Right ventricle myocardium superior (tissue), 1 donor: ENCODE measurements around the gene OSM. TPM values are rescaled to one million over a fixed set of nuclear protein-coding genes. Genes with fewer than 3 reads are reported as not detected.

ENCODE experiments used
- ATAC-seq: fragments of 200-7000 bp; cut with Tn5 transposase; one replicate; pipeline ENCODE4 v1.9.1; 2020; ENCODE audit warnings: mild to moderate bottlenecking; ENCODE audit not compliant: poor library complexity
- DNase-seq: peaks from one replicate; pipeline ENCODE4 v3.0.0-alpha.2; 2020
- intact Hi-C: fragments of 100-400 bp; cut with DNase I; formaldehyde crosslinking; loops from one replicate; pipeline ENCODE4 v1.11.2; 2022
- total RNA-seq: library from RNA; stranded (reverse); fragmentation: NEBNext Ultra II Directional; extraction: Animal tissue kit (Norgen Biotek cat#: 25700); gene quantifications from one replicate; pipeline ENCODE4 v1.2.1, GENCODE V29; 2021
- donor health status: DM: no; HTN: yes; CAD: no; lungs with severe emphysema.

The OSM gene
- total RNA-seq, 1 donor from 2014 or later: 0.11 TPM

DNA sequence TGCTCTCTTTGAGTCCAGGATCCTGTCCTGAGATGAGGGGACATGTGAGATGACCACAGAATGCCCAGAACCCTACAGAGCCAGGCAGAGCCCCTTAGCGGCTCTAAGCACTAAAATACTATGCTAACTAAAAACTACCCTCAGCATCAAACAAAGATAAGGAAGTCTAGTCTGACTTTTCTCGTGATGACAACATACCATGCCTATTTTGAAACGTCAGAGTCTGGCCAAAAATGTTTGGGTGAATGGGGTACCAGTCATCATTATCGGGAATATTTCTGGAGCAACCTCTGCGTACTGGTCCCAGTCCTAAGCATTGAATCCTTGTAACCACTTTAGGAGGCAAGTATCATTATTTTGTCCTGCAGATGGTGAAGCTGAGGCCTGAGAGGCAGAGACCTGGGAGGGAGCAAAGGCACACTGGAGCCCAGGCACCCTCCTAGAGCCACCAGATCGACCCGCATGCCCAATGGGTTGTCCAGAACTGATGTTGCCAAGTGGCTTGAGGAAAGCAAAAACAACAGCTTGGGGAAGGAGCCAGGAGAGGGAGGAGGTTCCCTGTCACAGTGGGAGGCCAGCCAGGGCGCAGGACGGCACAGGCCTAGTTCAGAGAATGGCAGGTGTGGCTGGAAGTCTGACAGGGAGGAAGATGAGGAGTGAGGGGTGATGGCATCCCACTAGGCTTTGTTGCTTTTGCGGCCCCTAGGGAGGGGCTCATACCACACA lies 7.2 kb upstream of the OSM start:
- ATAC-seq (no peak), DNase-seq (no peak)
- intact Hi-C loops: no loop called here

DNA sequence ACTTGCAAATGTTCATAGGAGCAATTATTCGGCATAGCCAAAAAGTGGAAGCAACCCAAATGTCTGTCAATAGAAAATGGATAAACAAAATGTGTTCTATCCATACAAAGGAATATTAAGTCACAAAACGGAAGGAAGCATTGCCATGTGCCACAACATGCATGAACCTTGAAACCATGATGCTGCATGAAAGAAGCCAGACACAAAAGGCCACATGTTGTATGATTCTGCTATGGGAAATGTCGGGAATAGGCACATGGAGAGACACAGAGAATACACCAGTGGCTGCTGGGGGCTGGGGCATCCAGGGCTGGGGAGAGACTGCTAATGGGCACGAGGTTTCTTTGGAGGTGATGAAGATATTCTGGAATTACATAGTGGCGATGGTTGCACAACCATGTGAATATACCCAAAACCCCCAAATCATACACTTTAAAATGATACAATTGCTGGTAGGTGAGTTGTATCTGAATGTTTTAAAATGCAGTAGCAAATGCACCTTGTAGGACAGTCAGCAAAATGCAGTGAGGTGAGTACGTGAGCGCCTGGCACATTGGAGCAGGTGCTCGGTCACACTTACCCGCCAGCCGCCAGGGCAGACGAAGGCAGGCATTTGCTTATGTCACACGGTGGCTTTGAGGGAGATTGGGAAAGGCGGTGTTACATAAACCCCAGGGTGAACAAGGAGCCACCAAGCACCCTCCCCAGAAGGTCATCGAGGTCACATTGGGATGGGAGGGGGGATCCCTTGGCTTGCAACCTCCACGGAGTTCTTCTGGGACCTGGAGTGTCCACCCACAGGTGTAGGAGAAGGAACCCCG lies 6.3 kb upstream of the OSM start:
- ATAC-seq: no peak
- no peak for DNase-seq
- intact Hi-C loops: no loop called here

DNA sequence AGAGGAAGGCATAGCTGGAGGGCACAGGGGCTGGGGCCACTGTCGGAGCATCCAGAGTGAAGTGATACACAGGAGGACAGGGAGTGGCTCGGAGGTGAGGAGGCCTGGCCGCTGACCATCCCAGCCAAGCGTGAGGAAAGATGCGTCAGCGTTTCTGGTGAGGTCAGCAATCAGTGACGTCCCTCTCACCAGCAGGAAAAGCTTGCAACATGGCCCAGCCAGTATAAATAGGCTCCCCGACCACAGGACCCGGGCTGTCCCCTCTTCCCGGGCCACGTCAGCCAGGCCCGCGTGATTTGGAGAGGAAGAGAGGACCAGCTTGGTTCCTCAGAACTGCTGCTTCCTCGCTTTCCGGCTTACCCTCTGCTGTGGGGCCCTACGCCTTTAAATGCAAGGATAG lies 4.2 kb upstream of the OSM start:
- DNase-seq (peak; percentile 87), ATAC-seq (peak; percentile 75)
- intact Hi-C loops: no loop called here

DNA sequence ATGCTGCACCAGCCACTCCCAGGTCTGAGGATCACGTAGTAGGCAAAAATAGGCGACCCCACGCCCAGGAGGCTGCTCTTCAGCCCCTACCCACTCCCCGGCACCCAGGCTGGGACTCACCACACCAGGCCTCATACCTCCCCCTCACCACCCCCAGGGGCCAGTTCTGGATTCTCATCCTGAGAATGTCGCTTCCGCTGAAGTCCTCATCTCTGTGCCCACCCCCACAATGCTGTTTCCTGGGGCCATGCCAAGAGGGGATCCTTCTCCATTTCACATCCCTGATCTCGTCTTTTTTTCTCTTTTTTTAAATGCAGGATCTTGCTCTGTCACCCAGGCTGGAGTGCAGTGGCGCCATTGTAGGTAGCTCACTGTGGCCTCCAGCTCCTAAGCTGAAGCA lies 1.7 kb upstream of the OSM start:
- no peak for ATAC-seq
- intact Hi-C loops: no loop called here
- no peak for DNase-seq

DNA sequence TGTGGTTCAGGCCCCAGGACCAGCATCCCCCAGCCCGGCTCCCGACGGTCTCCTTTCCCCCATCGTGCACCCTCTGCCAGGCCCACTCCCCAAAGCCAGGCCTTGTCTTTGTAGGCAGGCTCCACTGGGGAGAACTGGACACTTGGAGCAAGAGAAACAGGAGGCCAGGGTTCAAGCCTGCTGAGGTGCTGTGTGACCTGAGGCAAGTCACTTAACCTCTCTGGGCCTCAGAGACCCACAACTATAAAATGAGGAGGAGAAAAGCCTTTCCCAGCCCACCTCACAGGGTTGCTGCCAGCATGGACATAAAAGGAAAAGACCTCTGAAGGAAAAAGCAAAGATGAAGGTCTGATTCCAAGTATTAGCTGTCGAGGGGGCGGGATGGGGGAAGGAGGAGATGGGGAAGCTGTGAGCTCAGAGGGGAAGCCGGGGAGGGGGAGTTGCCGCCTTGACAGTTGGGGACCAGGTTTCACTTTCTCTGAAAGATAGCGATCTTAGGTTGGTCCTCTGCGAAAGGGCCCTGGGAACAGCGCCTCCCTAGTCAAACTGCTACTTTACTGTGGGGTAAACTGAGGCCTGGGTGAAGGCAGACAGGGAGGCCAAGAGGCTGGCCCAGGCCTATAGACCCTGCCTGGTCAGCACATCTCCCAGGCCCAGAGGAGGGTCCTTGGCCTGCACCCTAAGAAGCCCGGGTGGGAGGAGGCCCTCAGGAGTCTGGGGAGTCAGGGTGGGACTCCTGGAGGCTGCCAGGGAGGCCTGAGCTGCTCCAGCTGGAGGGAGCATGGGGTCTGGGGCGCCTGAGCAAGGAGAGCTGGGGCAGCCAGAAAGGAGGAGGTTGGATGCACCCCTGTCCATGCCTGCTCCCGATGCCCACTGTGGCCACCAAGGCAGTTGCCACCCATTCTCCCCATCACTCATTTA lies 991 bp upstream of the OSM start:
- ATAC-seq (no peak), DNase-seq (no peak)
- intact Hi-C loops: no loop called here

DNA sequence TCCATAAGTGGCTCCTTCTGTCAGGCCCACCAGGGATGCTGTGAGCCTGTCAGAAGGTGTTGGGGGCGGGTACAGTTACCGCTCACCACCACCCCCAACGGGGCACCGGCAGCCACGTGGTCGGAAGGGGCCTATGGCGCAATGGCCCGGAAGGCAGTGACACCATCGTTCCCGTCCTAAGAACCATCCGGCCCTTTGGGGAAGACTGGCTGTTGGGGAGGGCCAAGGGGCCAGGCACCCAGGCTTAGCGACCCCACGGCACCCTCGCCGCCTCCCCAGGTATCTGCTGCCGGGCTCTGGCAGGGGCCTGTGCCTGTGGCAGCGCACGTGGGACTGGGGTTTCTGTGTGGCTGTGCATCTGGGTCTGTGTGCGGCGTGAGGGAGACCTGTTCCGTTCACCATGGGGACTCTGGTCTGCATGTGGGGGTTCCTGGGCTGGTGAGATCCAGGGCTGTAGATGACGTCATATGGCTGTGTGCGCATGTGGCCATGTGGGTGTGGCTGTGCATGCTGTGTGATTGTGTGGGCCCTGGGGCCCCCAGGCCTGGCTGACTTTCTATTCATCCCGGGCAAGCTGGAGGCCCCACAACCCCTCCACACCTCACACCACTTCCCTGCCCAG lies 717 bp downstream of the OSM start:
- intact Hi-C loops: no loop called here
- DNase-seq (peak; percentile 82), ATAC-seq (peak; percentile 59)

DNA sequence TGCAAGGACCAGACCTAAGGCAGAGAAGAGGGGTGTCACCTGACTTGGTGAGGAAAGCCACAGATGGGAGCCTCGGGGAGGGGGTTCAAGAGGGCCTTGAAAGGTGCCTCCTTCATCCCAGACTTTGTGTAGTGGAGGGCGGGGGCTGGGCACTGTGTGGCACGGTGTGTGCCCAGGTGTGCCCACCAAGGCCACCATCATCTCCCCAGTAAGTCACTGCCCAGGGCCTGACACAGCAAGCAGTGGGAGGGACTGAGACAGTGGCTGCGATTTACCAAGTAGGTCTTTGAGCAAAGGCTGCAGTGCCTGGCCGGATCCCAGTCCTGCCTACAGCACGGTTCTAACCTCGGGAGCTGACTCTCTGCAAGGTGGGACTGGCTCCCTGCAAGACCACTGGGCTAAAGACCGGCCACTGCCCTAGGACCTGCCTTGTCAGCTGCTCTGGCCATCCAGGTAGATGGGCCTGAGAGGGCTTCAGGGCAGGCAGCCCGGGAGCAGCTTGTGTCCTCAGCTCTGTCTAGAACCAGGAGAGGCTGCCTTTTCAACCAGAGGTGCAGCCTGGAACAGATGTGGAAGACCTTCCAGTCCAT lies 1.4 kb downstream of the OSM start:
- intact Hi-C loops: no loop called here
- ATAC-seq (no peak), DNase-seq (no peak)

DNA sequence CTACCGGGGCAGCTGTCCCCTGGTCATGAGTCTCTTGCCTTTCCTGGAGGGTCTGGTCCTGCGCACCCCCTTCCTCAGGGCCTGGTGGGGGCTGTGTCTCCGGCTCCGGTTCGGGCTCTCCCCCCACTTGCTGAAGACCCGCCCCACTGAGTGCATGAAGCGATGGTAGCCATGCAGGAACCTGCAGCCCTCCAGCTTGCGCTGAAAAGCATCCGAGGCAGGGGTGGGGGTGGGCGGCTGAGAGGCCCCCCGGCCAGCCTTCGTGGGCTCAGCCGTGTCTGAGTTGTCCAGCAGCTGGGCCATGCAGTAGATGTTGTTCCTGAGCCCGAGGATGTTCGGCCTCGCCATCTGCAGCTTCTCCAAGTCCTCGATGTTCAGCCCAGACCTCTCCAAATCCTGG lies 2.8 kb downstream of the OSM start:
- intact Hi-C loops: loop anchor here (5.0 kb wide), 1 partner anchor 123 kb away; the partner anchor contains the start of gene RNF215
- DNase-seq (no peak), ATAC-seq (no peak)

DNA sequence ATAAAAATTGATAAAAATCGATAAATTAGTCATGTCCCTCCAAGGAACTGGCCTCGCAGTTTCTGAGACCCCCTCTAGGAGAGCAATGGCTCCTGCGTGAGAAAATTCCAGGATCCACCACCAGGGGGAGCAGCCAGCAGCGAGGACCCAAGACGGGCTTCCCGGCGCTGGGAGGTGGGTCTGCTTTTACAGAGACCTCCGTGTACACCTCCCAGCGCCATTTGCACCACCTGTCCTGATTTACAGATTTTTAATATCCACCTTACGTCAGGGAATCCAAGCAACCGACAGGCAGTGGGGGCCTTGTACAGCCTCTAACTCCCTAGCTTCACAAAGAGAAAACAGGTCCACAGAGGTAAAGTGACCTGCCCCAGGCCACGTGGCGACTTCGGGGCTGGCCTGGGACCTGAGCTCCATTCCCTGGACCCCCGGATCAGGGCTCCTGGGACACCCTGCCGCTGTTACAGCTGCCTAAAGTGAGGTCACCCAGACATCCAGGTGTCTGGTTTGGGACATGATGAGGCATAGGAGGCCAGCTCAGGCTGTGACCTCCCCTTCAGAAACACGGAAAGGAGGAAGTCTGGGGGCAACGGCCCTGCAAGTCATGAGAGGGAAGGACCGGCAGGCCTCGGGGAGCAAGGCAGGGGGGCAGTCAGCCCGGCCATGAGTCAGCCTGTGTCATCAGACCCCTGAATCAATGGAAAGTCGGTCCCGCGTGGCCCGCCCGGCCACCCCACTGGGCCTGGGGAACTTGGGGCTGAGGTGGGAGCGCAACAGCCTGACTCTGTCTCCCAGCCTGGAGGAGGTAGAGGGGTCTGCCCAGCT lies 3.5 kb downstream of the OSM start:
- intact Hi-C loops: loop anchor here (5.0 kb wide), 1 partner anchor 124 kb away; the partner anchor contains the start of gene RNF215
- peak; percentile 75 for ATAC-seq
- peak; percentile 85 for DNase-seq

DNA sequence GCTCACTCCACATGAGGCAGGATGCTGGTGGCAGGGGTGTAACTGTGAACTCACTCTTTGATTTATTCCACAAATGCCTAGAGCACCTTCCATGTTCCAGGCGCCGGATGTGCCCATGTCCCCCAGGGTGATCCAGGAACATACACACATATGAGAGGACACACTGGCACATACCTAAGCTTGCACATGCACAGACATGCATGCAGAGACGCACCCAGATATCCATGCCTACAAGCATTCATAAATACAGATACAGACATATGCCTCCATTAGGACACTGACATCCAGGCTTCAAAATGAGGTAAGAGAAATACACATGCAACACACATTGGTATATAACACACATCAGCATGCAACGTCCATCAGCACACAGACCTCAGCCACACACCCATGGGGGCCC lies 4.5 kb downstream of the OSM start:
- DNase-seq (no peak), ATAC-seq (no peak)
- intact Hi-C loops: loop anchor here (5.0 kb wide), 1 partner anchor 125 kb away; the partner anchor contains the start of gene RNF215

DNA sequence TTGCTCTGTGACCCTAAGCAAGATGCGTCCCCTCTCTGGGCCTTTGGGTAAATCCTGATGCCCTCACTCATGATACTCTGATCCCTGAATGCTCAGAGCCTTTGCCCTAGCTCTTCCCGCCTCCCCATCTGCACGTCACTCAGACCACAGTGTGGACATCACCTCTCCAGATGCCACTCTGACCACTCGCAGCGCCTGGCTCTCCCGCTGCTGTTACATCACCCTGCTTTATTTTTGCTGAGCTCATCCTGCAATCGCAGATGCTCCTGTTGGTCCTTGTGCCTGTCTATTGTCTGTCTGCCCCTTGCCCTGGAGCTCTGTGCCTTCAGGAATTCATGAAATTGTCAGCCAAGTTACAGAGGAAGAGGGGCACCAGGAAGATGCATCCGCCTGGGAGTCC lies 5.5 kb downstream of the OSM start:
- ATAC-seq (no peak), DNase-seq (no peak)
- intact Hi-C loops: loop anchor here (5.0 kb wide), 1 partner anchor 126 kb away; the partner anchor contains the start of gene RNF215

DNA sequence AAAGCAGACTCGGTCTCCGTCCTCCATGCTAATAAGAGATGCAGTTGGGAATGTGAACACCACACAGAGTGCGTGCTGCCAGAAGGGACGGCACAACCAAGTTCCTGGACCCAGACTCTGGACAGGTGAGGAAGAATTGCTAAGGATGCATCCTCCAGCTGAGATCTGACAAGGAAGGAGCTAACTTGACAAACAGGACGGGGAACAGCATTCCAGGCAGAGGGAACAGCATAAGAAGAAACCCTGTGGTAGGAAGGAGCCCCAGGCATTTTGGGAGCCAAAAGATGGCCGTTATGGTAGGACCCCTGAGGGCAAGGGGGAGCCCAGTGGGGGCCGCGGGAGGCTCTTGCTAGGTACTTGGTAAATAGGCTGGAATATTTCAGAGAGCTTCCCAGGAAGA lies 6.0 kb downstream of the OSM start:
- intact Hi-C loops: loop anchor here (5.0 kb wide), 1 partner anchor 127 kb away; the partner anchor contains the start of gene RNF215
- DNase-seq (no peak), ATAC-seq (no peak)

DNA sequence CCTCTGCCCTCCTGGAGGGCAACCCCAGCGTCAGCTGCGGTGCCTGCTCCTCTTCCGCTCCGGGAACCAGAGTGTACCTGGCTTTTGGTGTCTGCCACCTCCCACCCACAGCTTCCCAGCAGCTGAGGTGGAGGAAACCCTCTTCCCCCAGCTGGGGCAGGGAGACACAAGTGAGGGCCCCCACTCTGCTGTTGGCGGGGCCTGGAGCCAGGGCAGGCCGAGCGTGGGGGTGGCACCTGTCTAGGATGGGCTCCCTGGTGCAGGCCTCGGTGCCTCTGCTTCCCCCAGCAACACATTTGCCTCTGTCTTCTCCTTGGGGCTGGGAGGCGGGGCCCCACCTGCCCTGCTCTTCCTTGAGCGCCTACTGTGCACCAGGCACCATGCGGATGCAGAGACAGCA lies 6.4 kb downstream of the OSM start:
- no peak for DNase-seq
- intact Hi-C loops: loop anchor here (5.0 kb wide), 1 partner anchor 127 kb away; the partner anchor contains the start of gene RNF215
- ATAC-seq: no peak

DNA sequence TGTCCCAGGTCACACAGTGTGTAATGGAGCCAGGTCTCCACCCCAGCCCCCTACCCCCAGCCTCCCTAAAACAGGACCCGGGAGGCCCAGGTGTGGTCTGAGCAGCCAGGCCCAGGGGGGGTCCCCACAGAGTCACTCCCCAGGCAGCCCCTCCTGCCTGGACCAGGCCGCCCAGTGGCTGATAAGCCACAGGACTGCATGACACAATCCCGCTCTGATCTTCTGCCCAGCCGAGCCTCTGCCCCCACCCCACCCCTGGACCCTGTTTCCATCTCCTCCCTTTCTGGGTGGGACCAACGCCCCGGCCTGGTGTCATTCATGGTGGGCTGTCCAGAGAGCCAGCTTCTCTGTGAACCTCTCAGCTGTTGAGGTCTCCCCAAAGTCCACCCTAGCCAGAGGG lies 12.3 kb downstream of the OSM start:
- ATAC-seq (no peak), DNase-seq (no peak)
- intact Hi-C loops: no loop called here

DNA sequence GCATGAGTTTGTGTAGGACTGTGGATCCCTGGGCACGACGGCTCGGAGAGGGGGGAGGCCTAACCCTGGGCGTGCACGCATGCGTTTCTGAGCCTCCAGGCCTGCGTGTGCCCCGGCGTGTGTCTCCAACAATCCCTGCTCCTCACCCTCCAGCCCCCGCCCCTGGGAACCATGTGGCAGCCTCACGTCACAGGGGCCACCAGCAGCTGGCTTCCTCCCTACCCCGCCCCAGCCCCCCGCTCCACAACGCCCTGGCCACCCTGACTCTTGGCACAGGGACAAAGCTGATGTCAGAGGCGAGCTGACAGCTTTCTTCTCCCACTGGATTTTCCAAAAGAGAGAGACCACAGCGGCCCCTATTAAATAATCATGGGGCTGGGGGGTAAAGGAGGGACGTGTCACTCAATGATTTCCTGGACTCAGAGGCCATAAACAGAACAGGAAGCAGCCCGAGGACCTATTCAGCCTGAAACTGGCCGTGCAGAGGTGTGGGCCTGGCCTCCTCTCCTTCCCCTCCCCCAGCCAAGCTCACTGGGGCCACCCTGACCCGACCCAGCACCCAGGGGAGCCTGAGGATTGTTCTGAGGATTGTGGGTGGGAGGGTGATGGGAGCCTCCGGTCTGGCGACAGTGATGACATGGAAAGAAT lies 13.3 kb downstream of the OSM start:
- intact Hi-C loops: no loop called here
- ATAC-seq: peak; percentile 40
- DNase-seq: peak; percentile 86

DNA sequence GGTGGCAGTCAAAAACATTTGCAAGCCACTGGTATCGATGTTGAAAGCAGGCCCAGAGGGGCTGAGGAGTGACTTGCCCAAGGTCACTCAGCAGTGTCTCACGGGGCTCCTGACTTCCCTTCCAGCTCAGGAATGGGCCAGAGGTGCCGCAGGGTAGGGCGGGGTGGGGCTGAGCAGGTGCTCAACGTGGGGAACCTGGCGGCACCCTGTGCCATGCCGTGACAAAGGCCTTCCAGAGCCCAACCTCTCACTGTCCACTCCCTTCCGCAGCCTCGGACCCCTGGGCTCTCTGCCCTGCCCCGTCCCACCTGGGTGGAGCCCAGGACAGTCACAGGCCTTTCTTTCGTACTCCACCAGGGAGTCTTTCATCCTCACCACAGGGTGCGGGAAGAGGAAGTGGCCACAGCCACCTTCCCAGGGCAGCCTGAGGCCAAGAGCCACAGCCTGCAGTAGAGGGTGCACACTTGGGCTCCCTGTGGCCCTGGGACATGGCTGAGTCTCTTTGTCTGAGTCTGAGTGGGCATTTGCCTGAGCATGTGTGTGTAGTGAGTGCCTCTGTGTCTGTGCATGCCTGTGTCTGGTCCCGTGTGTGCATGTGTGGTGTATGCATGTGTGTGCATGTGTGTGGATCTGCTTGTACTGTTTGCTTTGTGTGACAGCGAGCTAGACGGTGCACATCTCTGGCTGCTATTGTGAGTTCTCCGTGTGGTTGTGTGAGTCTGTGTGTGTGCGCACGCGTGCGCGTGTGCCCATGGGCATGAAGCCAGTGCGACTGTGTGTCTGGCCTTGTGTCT lies 14.0 kb downstream of the OSM start:
- no peak for ATAC-seq
- intact Hi-C loops: no loop called here
- DNase-seq: no peak
